HCT116 (cell line): ENCODE data around the gene ATP6V0A1.
"Not testable (repeated sequence)": the region's sequence is repeated elsewhere in the genome, so short reads cannot be mapped to it uniquely, and the experiment has no call there.

Experiments
- EZH2phosphoT487 ChIP-seq: fragments of 200-600 bp; IDR thresholded peaks from 2 replicates; pipeline ENCODE4 v1.6.1; 2018; ENCODE audit warnings: antibody characterized with exemption, borderline replicate concordance
- SP1 ChIP-seq: IDR thresholded peaks from 2 replicates; pipeline ENCODE4 v1.6.1; 2012; ENCODE audit warnings: low read depth
- SRF ChIP-seq: IDR thresholded peaks from 2 replicates; pipeline ENCODE4 v1.6.1; 2012; ENCODE audit warnings: low read depth
- TF ChIP-seq, protein P1 (sequence below), 3 experiments: fragments of 200-600 bp in 1 of 3; sonication (generic) in 1 of 3; IDR thresholded peaks in 2 of 3; conservative IDR thresholded peaks in 1 of 3; 2 replicates each; pipeline ENCODE4 v1.5.1; 2012 to 2017; ENCODE audit warnings: low read depth in 2 of 3, low read length in 2 of 3, antibody characterized with exemption in 1 of 3, borderline replicate concordance in 1 of 3, control low read depth in 1 of 3, mild to moderate bottlenecking in 1 of 3, mixed read lengths in 1 of 3, mixed run types in 1 of 3, moderate library complexity in 1 of 3; ENCODE audit not compliant: insufficient read depth in 1 of 3

DNA sequence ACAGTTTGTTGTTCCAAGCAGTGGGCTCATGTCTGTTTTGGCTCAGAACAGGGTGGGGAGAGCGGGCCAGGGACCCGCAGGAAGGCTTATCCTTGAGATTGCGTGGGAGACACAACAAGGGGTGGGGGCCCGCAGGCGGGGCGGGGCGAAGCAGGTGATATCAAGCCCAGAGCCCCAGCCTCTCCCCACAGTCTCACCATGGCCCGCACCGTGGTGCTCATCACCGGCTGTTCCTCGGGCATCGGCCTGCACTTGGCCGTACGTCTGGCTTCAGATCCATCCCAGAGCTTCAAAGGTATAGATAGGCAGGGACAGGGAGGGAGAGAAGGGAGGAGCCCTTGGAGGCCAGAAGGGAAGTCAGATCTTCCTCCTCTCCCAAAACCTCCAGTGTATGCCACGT is 94.1 kb downstream of the ATP6V0A1 start, which contains the start of gene HSD17B1:
- TF ChIP-seq SRF, EZH2phosphoT487, SP1: not testable (repeated sequence)
- TF ChIP-seq, protein P1, sequence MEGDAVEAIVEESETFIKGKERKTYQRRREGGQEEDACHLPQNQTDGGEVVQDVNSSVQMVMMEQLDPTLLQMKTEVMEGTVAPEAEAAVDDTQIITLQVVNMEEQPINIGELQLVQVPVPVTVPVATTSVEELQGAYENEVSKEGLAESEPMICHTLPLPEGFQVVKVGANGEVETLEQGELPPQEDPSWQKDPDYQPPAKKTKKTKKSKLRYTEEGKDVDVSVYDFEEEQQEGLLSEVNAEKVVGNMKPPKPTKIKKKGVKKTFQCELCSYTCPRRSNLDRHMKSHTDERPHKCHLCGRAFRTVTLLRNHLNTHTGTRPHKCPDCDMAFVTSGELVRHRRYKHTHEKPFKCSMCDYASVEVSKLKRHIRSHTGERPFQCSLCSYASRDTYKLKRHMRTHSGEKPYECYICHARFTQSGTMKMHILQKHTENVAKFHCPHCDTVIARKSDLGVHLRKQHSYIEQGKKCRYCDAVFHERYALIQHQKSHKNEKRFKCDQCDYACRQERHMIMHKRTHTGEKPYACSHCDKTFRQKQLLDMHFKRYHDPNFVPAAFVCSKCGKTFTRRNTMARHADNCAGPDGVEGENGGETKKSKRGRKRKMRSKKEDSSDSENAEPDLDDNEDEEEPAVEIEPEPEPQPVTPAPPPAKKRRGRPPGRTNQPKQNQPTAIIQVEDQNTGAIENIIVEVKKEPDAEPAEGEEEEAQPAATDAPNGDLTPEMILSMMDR (IDR thresholded peaks at IDR 0.05 in 2 of 3, conservative IDR thresholded peaks at IDR 0.05 in 1 of 3; ENCODE audit: borderline replicate concordance in 1 of 3, insufficient read depth in 1 of 3, low read depth in 2 of 3, low read length in 2 of 3), result not testable (repeated sequence)
